ENCODE measurements around the gene CHN1.

Gene CHN1

DNA sequence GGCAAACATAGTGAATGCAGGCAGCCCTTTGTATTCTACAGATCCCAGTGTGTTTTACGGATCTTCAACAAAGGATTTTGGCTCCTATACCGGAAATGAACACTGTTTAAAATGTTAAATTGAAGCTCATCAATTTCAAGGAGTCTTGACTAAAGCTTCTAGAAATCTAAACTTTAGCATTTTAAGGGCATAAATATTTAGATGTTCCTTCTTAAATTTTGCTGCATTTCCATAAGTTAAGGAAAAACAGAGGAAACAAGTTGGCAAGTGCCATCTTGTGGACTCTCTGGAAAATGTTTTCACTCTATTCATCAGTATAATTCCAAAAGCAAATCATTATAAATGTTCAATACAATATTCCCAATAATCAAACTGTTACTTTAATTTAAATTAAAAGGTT, 19.6 kb downstream of the CHN1 start:
- DNase-seq (ENCODE audit: low read depth), result peak; percentile 17
- H3K4me3 ChIP-seq (ENCODE audit: control insufficient read depth, low read depth, low read length), result no peak overlapping the region
- TF ChIP-seq, protein P1, sequence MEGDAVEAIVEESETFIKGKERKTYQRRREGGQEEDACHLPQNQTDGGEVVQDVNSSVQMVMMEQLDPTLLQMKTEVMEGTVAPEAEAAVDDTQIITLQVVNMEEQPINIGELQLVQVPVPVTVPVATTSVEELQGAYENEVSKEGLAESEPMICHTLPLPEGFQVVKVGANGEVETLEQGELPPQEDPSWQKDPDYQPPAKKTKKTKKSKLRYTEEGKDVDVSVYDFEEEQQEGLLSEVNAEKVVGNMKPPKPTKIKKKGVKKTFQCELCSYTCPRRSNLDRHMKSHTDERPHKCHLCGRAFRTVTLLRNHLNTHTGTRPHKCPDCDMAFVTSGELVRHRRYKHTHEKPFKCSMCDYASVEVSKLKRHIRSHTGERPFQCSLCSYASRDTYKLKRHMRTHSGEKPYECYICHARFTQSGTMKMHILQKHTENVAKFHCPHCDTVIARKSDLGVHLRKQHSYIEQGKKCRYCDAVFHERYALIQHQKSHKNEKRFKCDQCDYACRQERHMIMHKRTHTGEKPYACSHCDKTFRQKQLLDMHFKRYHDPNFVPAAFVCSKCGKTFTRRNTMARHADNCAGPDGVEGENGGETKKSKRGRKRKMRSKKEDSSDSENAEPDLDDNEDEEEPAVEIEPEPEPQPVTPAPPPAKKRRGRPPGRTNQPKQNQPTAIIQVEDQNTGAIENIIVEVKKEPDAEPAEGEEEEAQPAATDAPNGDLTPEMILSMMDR (IDR thresholded peaks at IDR 0.05; ENCODE audit: control insufficient read depth, insufficient read depth, low read depth, low read length, missing control alignments), result peak; percentile 57

DNA sequence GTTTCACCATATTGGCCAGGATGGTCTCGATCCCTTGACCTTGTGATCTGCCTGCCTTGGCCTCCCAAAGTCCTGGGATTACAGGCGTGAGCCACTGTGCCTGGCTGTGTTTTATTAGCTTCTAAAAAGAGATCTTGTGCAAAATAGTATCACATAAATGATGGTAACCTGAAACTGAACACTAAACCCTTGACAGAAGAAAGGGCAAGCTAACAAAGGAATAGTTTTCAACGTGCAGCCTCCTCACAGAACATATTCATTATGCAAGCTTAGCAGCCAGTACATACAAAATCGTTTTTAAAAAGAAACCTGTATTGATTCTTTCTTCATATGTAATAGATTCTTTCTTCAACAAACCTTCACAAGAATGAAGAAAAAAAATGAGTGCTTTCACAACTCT, 20.6 kb downstream of the CHN1 start:
- H3K4me3 ChIP-seq (ENCODE audit: control insufficient read depth, low read depth, low read length), result no peak overlapping the region
- TF ChIP-seq, protein P1 (IDR thresholded peaks at IDR 0.05; ENCODE audit: control insufficient read depth, insufficient read depth, low read depth, low read length, missing control alignments), result no peak
- no peak for DNase-seq (ENCODE audit: low read depth)

DNA sequence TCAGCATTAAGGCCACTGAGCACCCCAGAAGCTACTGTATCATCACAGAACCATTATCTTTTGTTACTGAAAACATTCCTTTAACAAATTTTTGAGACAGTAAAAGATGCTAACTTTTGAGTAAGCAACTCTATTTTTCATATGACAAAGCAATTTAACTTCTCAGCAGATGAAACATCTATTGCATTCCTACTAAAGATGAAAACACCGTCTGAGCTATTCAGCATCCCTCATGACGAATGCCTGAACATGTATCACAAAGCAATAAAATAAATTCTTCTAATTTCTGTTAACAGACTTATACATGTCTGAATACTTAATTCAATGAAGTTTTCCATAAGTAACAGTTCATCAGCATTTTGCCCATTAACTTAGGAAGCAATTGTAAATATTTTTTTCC, 23.9 kb downstream of the CHN1 start:
- DNase-seq (ENCODE audit: low read depth), result peak; percentile 18
- no peak overlapping the region for H3K4me3 ChIP-seq (ENCODE audit: control insufficient read depth, low read depth, low read length)
- TF ChIP-seq, protein P1 (IDR thresholded peaks at IDR 0.05; ENCODE audit: control insufficient read depth, insufficient read depth, low read depth, low read length, missing control alignments), result no peak

DNA sequence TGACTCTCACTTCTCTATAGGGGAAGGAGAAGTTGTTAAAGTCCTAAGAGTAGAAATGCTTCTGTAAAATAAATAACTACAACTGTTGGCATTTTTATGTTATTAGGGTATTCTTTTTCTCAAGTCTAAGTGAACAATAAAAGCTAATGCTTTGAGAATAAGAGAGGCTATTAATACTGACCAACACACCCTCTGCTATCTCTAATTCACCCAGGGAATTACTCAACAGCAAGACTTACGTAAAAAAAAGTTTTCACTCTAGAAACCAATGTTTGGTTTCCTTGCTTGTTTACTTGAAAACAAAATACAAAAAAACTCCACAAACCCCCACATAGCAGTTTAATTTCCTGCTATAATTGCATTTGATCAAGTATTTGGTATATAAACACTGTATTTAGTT, 25.2 kb downstream of the CHN1 start:
- H3K4me3 ChIP-seq (ENCODE audit: control insufficient read depth, low read depth, low read length), result no peak overlapping the region
- TF ChIP-seq, protein P1 (IDR thresholded peaks at IDR 0.05; ENCODE audit: control insufficient read depth, insufficient read depth, low read depth, low read length, missing control alignments), result no peak
- DNase-seq (ENCODE audit: low read depth), result no peak

DNA sequence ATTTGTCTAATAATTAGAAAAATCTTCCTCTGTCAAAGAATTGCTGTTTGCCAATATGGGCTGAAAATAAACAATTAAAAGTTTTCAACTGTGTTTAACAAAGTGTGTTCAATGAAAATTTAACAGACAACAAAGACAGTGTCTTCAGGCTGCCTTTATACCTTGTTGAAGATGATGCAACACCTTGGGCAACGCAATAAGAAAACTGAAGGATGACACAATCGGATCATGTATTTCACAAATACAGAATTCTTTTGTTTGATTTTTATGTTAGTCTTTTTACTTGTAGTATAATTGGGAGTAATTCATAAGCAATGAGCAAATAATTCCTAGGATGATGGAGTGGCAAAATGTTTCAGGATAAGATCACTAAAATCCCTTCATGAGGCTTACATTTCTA, 27.8 kb downstream of the CHN1 start:
- TF ChIP-seq, protein P1 (IDR thresholded peaks at IDR 0.05; ENCODE audit: control insufficient read depth, insufficient read depth, low read depth, low read length, missing control alignments), result no peak
- DNase-seq (ENCODE audit: low read depth), result no peak
- no peak overlapping the region for H3K4me3 ChIP-seq (ENCODE audit: control insufficient read depth, low read depth, low read length)

DNA sequence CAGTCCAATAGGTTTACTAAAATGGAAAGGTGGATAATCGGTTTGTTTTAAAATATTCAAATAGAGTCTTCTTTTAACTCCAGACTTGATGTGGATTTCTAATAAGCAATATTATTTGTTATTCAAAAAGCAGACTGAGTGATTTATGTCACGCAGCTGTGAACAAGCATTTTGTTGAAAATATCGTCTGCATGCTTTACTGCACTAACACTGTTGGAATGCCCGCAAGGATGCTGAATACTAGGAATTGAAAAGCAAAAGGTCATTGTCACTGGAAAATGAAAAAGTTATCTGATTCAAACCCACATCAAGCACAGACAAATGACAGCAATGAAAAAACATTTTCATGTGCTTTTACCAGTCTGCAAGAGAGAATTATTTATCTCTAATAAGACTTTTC, 31.1 kb downstream of the CHN1 start:
- DNase-seq (ENCODE audit: low read depth), result no peak
- no peak overlapping the region for H3K4me3 ChIP-seq (ENCODE audit: control insufficient read depth, low read depth, low read length)
- TF ChIP-seq, protein P1 (IDR thresholded peaks at IDR 0.05; ENCODE audit: control insufficient read depth, insufficient read depth, low read depth, low read length, missing control alignments), result no peak

DNA sequence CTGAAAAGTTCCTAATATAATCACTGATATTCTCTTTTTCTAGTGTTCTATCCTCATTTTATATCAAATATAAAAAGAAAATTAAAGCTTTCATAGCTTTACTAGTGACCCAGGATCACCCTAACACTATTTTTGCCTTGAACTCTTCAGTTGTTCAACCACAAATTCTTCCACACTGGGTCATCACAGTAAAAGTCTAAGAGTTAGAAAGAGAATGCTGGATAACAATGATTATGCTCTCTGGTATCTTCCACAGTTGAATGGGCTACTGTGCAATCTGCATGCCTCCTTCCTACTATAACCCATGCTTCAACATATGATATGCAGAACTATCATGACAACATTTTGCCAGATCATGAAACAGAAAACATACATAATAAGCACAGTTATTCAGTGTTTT, 32.3 kb downstream of the CHN1 start:
- TF ChIP-seq, protein P1 (IDR thresholded peaks at IDR 0.05; ENCODE audit: control insufficient read depth, insufficient read depth, low read depth, low read length, missing control alignments), result no peak
- peak; percentile 20 for DNase-seq (ENCODE audit: low read depth)
- no peak overlapping the region for H3K4me3 ChIP-seq (ENCODE audit: control insufficient read depth, low read depth, low read length)

Data from AG09309 (cell line).